Left cardiac atrium (tissue), 4 donors: ENCODE data around the gene DNM3. TPM values are rescaled to one million over a fixed set of nuclear protein-coding genes. Genes with fewer than 3 reads are reported as not detected.

Source experiments
- ATAC-seq, 2 donors: fragments of 200-7000 bp; cut with Tn5 transposase; one replicate each; pipeline ENCODE4 v1.9.1; 2020; ENCODE audit warnings: mild to moderate bottlenecking in 2 of 2, moderate library complexity in 2 of 2
- DNase-seq: peaks from one replicate; pipeline ENCODE4 v3.0.0-alpha.2; 2020
- intact Hi-C, 2 donors: fragments of 100-400 bp; cut with DNase I; formaldehyde crosslinking; loops; one replicate each; pipeline versions ENCODE4 v1.14.1 to v1.15.1; 2022 to 2023
- total RNA-seq, 2 donors: library from RNA; stranded (reverse); fragmentation: NEBNext Ultra II Directional; extraction: Animal tissue kit (Norgen Biotek cat#: 25700); gene quantifications; one replicate each; pipeline ENCODE4 v1.2.1, GENCODE V29; 2021
- donor health status: DM: no; HTN: yes; CAD: no.
- donor health status: DM: no; HTN: yes; CAD: no; lungs with severe emphysema.
- donor health status: DM: yes; HTN: yes; CAD: no.
- donor health status: Dilated cardiomyopathy.

DNM3 gene
- total RNA-seq, 2 donors from 2014 or later = 1.1 to 2.8 TPM

- ATAC-seq = no peak
- intact Hi-C loops = no loop called here
- no peak for DNase-seq
Measured at GRCh38 chr1:172269644-172270043, 428.3 kb downstream of the DNM3 start.

- no peak for ATAC-seq
Measured at GRCh38 chr1:172270605-172271004, 429.3 kb downstream of the DNM3 start.

GRCh38 chr1:172272087-172272486, 430.8 kb downstream of the DNM3 start:
- DNase-seq (no peak), ATAC-seq (no peak)
- intact Hi-C loops = no loop called here

More at GRCh38 chr1:172270605-172271004, 429.3 kb downstream of the DNM3 start:
- intact Hi-C loops = no loop called here
- no peak for DNase-seq

GRCh38 chr1:172273647-172274396, 432.5 kb downstream of the DNM3 start:
- ATAC-seq = no peak
- intact Hi-C loops = no loop called here

GRCh38 chr1:172275478-172275877, 434.2 kb downstream of the DNM3 start:
- intact Hi-C loops = no loop called here
- DNase-seq (no peak), ATAC-seq (no peak)

More at GRCh38 chr1:172273647-172274396, 432.5 kb downstream of the DNM3 start:
- no peak for DNase-seq

GRCh38 chr1:172276120-172276818, 435.0 kb downstream of the DNM3 start:
- ATAC-seq (no peak), DNase-seq (no peak)
- intact Hi-C loops = no loop called here

- ATAC-seq (no peak), DNase-seq (no peak)
- intact Hi-C loops = no loop called here
Measured at GRCh38 chr1:172277275-172277674, 436.0 kb downstream of the DNM3 start.

GRCh38 chr1:172277989-172278388, 436.7 kb downstream of the DNM3 start:
- DNase-seq (no peak), ATAC-seq (no peak)
- intact Hi-C loops = no loop called here

GRCh38 chr1:172278478-172278877, 437.2 kb downstream of the DNM3 start:
- no peak for ATAC-seq
- no peak for DNase-seq
- intact Hi-C loops = no loop called here

GRCh38 chr1:172279939-172280636, 438.8 kb downstream of the DNM3 start:
- intact Hi-C loops = no loop called here
- DNase-seq (no peak), ATAC-seq (no peak)

GRCh38 chr1:172283766-172284165, 442.5 kb downstream of the DNM3 start:
- DNase-seq (no peak), ATAC-seq (no peak)
- intact Hi-C loops = no loop called here

GRCh38 chr1:172286629-172287076, 445.4 kb downstream of the DNM3 start:
- ATAC-seq (peak; percentile 80 to 95), DNase-seq (no peak)
- intact Hi-C loops = loop anchor here in 1 of 2 donors (5.0 kb wide), 1 partner anchor 111 kb away; no protein-coding TSS in a partner anchor

GRCh38 chr1:172287208-172287607, 445.9 kb downstream of the DNM3 start:
- peak; percentile 67 to 92 for ATAC-seq
- DNase-seq = peak; percentile 81
- intact Hi-C loops = loop anchor here in 1 of 2 donors (5.0 kb wide), 1 partner anchor 110 kb away; no protein-coding TSS in a partner anchor

- ATAC-seq (peak; percentile 14 to 41), DNase-seq (no peak)
- intact Hi-C loops = loop anchor here in 1 of 2 donors (5.0 kb wide), 1 partner anchor 109 kb away; no protein-coding TSS in a partner anchor
Measured at GRCh38 chr1:172288581-172288980, 447.3 kb downstream of the DNM3 start.

- DNase-seq = no peak
- no peak for ATAC-seq
- intact Hi-C loops = loop anchor here in 1 of 2 donors (5.0 kb wide), 1 partner anchor 108 kb away; no protein-coding TSS in a partner anchor
Measured at GRCh38 chr1:172289448-172289847, 448.1 kb downstream of the DNM3 start.

GRCh38 chr1:172292840-172293239, 451.5 kb downstream of the DNM3 start:
- intact Hi-C loops = no loop called here
- no peak for ATAC-seq
- no peak for DNase-seq

GRCh38 chr1:172293429-172293828, 452.1 kb downstream of the DNM3 start:
- intact Hi-C loops = no loop called here
- no peak for DNase-seq
- ATAC-seq = peak in 1 of 2 donors; percentile 24

- intact Hi-C loops = no loop called here
- ATAC-seq (no peak), DNase-seq (no peak)
Measured at GRCh38 chr1:172298141-172298540, 456.8 kb downstream of the DNM3 start.

- DNase-seq (no peak), ATAC-seq (peak in 1 of 2 donors; percentile 68)
- intact Hi-C loops = no loop called here
Measured at GRCh38 chr1:172298911-172299310, 457.6 kb downstream of the DNM3 start.

GRCh38 chr1:172299515-172299914, 458.2 kb downstream of the DNM3 start:
- no peak for DNase-seq
- intact Hi-C loops = no loop called here
- no peak for ATAC-seq
